SHP77 (cell line): ENCODE measurements around the gene TMEM39A.

Experiments
- DNase-seq, 2 experiments: peaks; one replicate each; lab custom pipeline; 2025; lab: John Stamatoyannopoulos, UW

The TMEM39A gene

DNA sequence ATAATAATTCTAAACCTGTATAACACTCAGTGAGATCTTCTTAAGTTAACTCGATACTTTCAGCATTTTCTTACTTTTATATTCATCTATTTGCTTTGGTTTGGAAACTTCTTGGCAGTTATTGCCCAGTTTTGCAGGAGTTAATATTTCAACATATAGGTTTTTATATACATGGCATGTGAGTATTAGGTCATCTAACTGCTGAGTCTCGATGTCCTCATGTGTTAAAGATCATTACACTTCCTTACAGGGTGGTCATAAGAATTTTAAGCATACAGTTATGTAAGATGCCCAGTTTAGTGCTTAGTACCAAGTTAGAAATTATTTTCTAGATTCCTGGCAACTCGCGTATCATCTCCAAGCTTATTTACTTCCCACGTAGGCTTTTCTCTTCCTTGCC, 62.9 kb downstream of the TMEM39A start:
- DNase-seq: no peak

DNA sequence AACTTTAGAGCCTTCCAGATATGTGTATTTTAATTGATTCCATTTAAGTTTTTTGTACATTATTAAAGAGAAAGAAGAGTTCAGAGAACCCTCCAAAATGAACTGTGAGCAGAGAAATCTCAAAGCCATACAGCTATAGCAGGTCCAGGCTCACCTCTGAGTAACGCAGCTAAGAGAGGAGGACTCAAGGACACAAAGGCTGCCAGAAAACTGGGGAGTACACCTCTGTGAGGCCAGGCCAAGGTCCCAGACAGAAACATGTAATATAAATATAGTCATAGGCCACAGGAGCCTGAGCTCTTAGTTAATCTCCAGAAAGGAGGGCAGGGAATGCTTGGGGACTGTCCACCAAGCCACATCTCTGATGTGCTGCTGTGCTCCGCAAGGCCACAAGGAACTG, 66.5 kb downstream of the TMEM39A start:
- DNase-seq: no peak

DNA sequence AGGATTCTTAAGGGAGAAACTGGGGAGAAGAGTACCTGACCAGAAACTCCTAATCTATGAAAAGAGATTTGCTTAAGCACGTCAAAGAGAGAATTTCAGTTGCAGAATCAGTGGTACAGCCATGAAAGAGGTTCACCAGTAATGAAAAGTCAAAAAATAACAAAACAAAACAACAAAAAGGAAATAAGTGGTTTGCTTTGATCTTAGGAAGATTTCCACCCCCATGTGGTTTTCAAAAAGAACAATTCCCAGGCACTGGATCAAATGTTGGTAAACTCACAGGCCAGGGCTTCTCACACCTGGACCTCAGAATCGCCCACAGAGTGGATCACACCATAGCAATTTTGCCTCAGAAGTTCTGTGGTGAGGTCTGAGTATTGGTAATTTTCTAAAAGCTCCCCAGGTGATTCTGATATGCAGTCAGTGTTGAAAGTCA, 67.5 kb downstream of the TMEM39A start:
- DNase-seq: no peak

DNA sequence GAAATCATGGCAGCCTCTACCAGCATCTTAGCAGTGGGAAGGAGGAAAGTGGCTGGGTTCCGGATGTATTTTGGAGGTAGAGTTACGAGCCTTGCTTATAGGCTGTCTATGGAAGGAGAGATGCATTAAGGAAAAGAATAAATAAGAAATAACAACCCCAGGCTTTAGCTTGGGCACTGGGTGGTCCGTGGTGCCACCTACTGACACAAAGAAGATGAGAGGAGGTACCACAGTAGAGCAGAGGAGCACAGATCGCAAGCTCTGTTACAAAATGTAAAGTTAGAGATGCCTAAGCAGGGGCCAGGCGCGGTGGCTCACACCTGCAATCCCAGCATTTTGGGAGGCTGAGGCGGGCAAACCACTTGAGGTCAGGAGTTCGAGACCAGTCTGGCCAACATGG, 74.8 kb downstream of the TMEM39A start:
- no peak for DNase-seq

DNA sequence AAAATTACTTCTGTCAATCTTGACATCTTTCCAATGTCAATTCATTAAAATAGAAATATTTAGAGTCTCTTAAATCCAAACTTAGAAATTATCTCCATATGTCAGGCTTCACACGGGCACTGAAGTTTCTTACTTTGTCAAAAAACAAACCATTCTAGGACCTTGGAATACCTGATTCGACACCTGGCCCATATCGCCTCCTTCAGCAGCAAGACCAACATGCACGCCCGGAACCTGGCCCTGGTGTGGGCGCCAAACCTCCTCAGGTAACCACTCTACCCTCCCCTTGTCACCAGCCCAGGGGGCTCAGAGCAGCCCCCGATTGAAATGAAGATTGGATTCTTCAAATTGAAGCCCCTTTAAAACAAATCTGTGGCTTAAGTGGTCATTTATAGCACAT, 81.3 kb downstream of the TMEM39A start:
- DNase-seq: no peak

DNA sequence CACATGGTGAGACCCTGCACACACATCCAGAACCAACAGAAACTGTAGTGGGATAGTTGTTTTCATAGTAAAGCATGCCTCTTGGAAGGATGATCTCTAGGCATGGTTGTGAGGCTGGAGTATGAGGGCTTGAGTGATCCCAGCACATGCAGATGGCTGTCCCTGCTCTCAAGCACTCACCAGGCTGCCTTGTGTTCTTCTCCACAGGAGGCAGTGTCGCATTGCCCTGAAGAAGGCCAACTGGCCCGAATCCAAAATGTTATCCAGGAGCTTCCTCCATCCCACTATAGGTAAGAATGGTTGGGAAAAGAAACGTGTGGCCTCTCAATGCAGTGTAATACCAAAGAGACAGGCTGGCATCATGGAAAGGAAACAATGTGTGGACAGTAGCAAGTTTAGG, 82.7 kb downstream of the TMEM39A start:
- peak in 1 of 2 experiments; percentile 2 for DNase-seq
